ENCODE data around the gene SCRT2. TPM values are rescaled to one million over a fixed set of nuclear protein-coding genes. Genes with fewer than 3 reads are reported as not detected.

Gene SCRT2
- total and polyA plus RNA-seq, 2 of the 8 experiments (the other 6 are each of a cell fraction or from before 2014, with no cell fraction given) = 0.12 to 0.34 TPM

- TF ChIP-seq USF2 (IDR thresholded peaks at IDR 0.05; ENCODE audit: low read length) (no peak), ATF3 (IDR thresholded peaks at IDR 0.05; ENCODE audit: insufficient read depth, low read depth, low read length) (0 out of 2 replicates have a peak, but pooled peaks have one; percentile 15), TCF12 (IDR thresholded peaks at IDR 0.05; ENCODE audit: low read depth, low read length) (no peak), CTBP2 (IDR thresholded peaks at IDR 0.05; ENCODE audit: borderline replicate concordance, insufficient read depth, insufficient read length, low read length) (no peak), KDM4A (IDR thresholded peaks at IDR 0.05; ENCODE audit: low read depth, low read length, severe bottlenecking) (no peak), ASH2L (IDR thresholded peaks at IDR 0.05; ENCODE audit: low read length) (no peak), NRF1 (IDR thresholded peaks at IDR 0.05; ENCODE audit: low read depth, low read length) (no peak), TBP (IDR thresholded peaks at IDR 0.05; ENCODE audit: low read depth, low read length) (peak; percentile 74), HDAC2 (IDR thresholded peaks at IDR 0.05; ENCODE audit: borderline replicate concordance in 1 of 2, low read depth in 2 of 2, low read length in 2 of 2) (peak; percentile 53 to 62; a peak in 1 of 4 replicates), RXRA (IDR thresholded peaks at IDR 0.05; ENCODE audit: insufficient read depth, low read depth, low read length) (no peak), E2F6 (IDR thresholded peaks at IDR 0.05) (peak; percentile 84), POLR2A (IDR thresholded peaks at IDR 0.05; ENCODE audit: control extremely low read depth in 1 of 2, low read depth in 2 of 2, low read length in 2 of 2) (no peak), RBBP5 (IDR thresholded peaks at IDR 0.05; ENCODE audit: borderline replicate concordance, low read depth, low read length) (no peak), TAF1 (IDR thresholded peaks at IDR 0.05; ENCODE audit: low read depth, low read length) (no peak), SIN3A (conservative IDR thresholded peaks at IDR 0.05 in 1 of 2, IDR thresholded peaks at IDR 0.05 in 1 of 2; ENCODE audit: low read depth in 1 of 2, low read length in 2 of 2) (0 out of 4 replicates have a peak, but pooled peaks of 1 of the 2 experiments have one; percentile 46), TAF7 (optimal IDR thresholded peaks at IDR 0.05; ENCODE audit: borderline replicate concordance, low read depth, low read length) (no peak), CHD1 (IDR thresholded peaks at IDR 0.05; ENCODE audit: low read depth, low read length) (no peak), PHF8 (conservative IDR thresholded peaks at IDR 0.05; ENCODE audit: low read depth, low read length) (no peak), BACH1 (IDR thresholded peaks at IDR 0.05; ENCODE audit: low read length) (no peak), JUN (IDR thresholded peaks at IDR 0.05; ENCODE audit: low read depth, low read length) (no peak), BCL11A (IDR thresholded peaks at IDR 0.05; ENCODE audit: low read depth in 2 of 2, low read length in 2 of 2) (no peak), BRCA1 (IDR thresholded peaks at IDR 0.05; ENCODE audit: low read depth, low read length) (no peak)
These were observed 30.1 kb downstream of the SCRT2 start (continued) for GRCh38 chr20:645318-646106.
